Lung (tissue), 12 donors: ENCODE results near the gene DNLZ. TPM values are rescaled to one million over a fixed set of nuclear protein-coding genes. Genes with fewer than 3 reads are reported as not detected.
"Not testable (repeated sequence)": the region's sequence is repeated elsewhere in the genome, so short reads cannot be mapped to it uniquely, and the experiment has no call there.

Experiments
- ATAC-seq: fragments of 200-7000 bp; cut with Tn5 transposase; one replicate; pipeline ENCODE4 v1.9.1; 2020; ENCODE audit warnings: moderate number of reproducible peaks; ENCODE audit not compliant: insufficient read depth, low FRiP score
- DNase-seq, 3 donors: peaks; one replicate each; pipeline ENCODE4 v3.0.0-alpha.2; 2013 to 2017
- H3K27ac ChIP-seq, 2 donors: one replicate each; pipeline ENCODE4 v1.5.1; 2013; ENCODE audit warnings: mild to moderate bottlenecking in 2 of 2, moderate library complexity in 2 of 2, control low read depth in 1 of 2, inconsistent platforms in 1 of 2, low read depth in 1 of 2, low read length in 1 of 2
- H3K27me3 ChIP-seq, 3 donors: one replicate each; pipeline ENCODE4 v1.5.1; 2013; ENCODE audit warnings: low read length in 2 of 3; ENCODE audit not compliant: control insufficient read depth in 3 of 3, insufficient read depth in 3 of 3
- H3K36me3 ChIP-seq, 4 donors: one replicate each; pipeline ENCODE4 v1.5.1; 2013; ENCODE audit warnings: low read length in 4 of 4, mild to moderate bottlenecking in 1 of 4, moderate library complexity in 1 of 4; ENCODE audit not compliant: control insufficient read depth in 4 of 4, insufficient read depth in 4 of 4
- H3K4me1 ChIP-seq, 5 donors: one replicate each; pipeline ENCODE4 v1.5.1; 2013; ENCODE audit warnings: low read length in 5 of 5, mild to moderate bottlenecking in 2 of 5, moderate library complexity in 1 of 5; ENCODE audit not compliant: control insufficient read depth in 5 of 5, insufficient read depth in 5 of 5
- H3K4me3 ChIP-seq: one replicate; pipeline ENCODE4 v1.5.1; 2013; ENCODE audit warnings: mild to moderate bottlenecking, control low read depth, moderate library complexity
- H3K9ac ChIP-seq, 2 donors: one replicate each; pipeline ENCODE4 v1.5.1; 2013; ENCODE audit warnings: low read length in 2 of 2, control low read depth in 1 of 2; ENCODE audit not compliant: insufficient read depth in 1 of 2
- H3K9me3 ChIP-seq, 4 donors: one replicate each; pipeline ENCODE4 v1.5.1; 2013; ENCODE audit warnings: low read length in 3 of 4, mild to moderate bottlenecking in 1 of 4, moderate library complexity in 1 of 4; ENCODE audit not compliant: control insufficient read depth in 4 of 4, insufficient read depth in 3 of 4
- WGBS, 2 donors: extraction: QIAGEN DNeasy Blood & Tissue Kit; methylation state at CpG; one replicate each; pipeline ENCODE4 v1.1.7; 2013; 5-methylcytosine and 5-hydroxymethylcytosine counted together
- polyA plus RNA-seq, 2 donors: library from polyadenylated mRNA; stranded (reverse); fragments of 200-250 nt; gene quantifications; one replicate each; pipeline ENCODE4 v1.2.1, GENCODE V29; 2013
- total RNA-seq, 2 donors: library from RNA; depleted of rRNA in 1 of 2; stranded (reverse); fragments of >200 nt in 1 of 2; gene quantifications; one replicate each; pipeline ENCODE4 v1.2.1, GENCODE V29; 2014 to 2021
- TF ChIP-seq, protein P1 (sequence below): IDR thresholded peaks from 2 replicates; pipeline ENCODE4 v1.5.1; 2012; ENCODE audit warnings: mild to moderate bottlenecking; ENCODE audit errors: control extremely low read depth, extremely low read depth
- donor health status: control.
- donor health status: control.
- donor health status: Bipolar disorder and iron deficiency.
- donor health status: healthy.
- donor health status: DM: yes; HTN: yes; CAD: no.

DNLZ gene
- total and polyA plus RNA-seq, 4 donors = 7.7 to 34.3 (median 16.8) TPM

DNA sequence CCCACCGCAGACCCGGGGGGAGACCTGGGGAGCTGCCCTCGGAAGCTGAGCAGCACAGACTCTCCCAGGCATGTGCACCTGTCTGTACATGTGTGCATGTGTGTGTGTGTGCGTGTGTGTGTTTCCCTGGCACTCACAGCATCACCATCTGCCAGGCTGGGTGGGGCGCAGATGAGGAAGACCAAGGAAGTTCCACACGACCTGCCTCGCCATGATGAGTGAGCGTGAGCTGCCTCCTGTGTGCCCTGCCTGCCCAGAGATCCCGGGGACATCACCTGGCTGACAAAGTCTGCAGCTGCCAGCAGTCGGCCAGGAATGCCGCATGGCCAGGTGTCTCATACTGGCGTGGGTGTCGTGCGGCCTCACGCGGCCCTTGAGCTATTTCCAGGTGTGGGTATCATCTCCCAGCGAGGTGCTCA, 40.2 kb downstream of the DNLZ start:
- no peak for ATAC-seq
- peaks cover 0 to 2% (median 0%) of the 10 kb centered on the region in 4 donors for H3K9me3 ChIP-seq
- TF ChIP-seq, protein P1, sequence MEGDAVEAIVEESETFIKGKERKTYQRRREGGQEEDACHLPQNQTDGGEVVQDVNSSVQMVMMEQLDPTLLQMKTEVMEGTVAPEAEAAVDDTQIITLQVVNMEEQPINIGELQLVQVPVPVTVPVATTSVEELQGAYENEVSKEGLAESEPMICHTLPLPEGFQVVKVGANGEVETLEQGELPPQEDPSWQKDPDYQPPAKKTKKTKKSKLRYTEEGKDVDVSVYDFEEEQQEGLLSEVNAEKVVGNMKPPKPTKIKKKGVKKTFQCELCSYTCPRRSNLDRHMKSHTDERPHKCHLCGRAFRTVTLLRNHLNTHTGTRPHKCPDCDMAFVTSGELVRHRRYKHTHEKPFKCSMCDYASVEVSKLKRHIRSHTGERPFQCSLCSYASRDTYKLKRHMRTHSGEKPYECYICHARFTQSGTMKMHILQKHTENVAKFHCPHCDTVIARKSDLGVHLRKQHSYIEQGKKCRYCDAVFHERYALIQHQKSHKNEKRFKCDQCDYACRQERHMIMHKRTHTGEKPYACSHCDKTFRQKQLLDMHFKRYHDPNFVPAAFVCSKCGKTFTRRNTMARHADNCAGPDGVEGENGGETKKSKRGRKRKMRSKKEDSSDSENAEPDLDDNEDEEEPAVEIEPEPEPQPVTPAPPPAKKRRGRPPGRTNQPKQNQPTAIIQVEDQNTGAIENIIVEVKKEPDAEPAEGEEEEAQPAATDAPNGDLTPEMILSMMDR = no peak
- H3K27ac ChIP-seq = no peak overlapping the region
- H3K27me3 ChIP-seq = no peaks in the 10 kb centered on the region
- WGBS, 2 donors = 80 to 86% methylated on average over 17 of the region's 17 CpGs
- H3K9ac ChIP-seq = no peak overlapping the region
- DNase-seq = no peak
- no peaks in the 10 kb centered on the region for H3K36me3 ChIP-seq
- H3K4me1 ChIP-seq = peaks cover 6 to 37% (median 16%) of the 10 kb centered on the region in 5 donors
- no peak overlapping the region for H3K4me3 ChIP-seq

DNA sequence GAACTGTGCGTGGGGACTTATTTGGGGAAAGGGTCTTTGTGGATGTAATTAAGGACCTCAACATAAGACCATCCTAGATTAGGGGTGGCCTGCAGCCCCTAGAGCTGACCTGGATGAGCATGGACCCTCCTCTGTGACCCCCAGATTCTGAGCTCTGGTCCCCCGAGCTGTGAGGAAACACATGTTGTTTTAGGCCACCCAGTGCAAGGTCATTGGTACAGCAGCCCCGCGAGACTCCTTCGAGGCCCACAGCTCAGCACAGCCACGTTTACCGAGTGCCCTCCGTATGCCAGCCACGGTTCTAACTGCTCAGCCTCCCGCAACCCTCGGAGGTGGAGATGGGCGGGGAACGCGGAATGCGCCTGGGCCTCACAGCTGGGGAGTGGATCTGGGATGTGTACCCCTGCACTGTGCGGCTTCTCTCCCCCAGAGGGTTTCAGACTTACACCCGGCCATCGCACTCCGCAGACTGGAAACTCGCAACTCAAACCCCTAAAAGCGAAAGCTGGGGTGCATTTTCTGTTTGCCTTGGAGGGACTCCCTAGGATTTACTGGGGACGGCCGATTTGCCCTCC, 40.7 kb downstream of the DNLZ start:
- Histone ChIP-seq H3K4me1 (peaks cover 2 to 33% (median 15%) of the 10 kb centered on the region in 5 donors), H3K4me3 (no peak overlapping the region), H3K27ac (no peak overlapping the region), H3K9me3 (peaks cover 0 to 2% (median 0%) of the 10 kb centered on the region in 4 donors), H3K9ac (no peak overlapping the region), H3K27me3 (no peaks in the 10 kb centered on the region), H3K36me3 (no peaks in the 10 kb centered on the region)
- DNase-seq (no peak), ATAC-seq (no peak)
- 78 to 83% methylated on average over 23 of the region's 23 CpGs for WGBS, 2 donors
- TF ChIP-seq, protein P1 = no peak

DNA sequence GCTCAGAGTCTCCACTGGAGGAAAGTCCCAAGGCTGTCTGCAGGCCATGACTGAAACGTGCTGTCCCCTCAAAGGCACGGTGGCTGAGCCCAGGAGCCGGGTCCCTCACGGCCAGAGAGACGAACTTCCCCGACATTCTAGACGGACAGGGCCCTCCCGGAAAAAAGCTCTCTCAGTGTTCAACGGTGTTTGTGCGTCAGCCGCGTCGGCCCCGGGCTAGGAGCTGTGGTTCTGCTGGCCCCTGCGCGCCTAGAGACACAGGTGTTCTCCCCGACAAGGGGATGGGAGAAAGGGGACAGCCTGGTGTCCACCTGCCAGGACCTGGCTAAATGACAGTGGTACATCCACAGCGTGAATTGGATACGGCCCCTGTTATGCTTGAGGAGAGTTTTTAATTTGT, 42.0 kb downstream of the DNLZ start:
- no peak for ATAC-seq
- peaks cover 2 to 28% (median 15%) of the 10 kb centered on the region in 5 donors for H3K4me1 ChIP-seq
- H3K9me3 ChIP-seq = peaks cover 0 to 2% (median 0%) of the 10 kb centered on the region in 4 donors
- H3K9ac ChIP-seq = no peak overlapping the region
- no peak overlapping the region for H3K4me3 ChIP-seq
- H3K36me3 ChIP-seq = no peaks in the 10 kb centered on the region
- no peak for DNase-seq
- no peaks in the 10 kb centered on the region for H3K27me3 ChIP-seq
- no peak overlapping the region for H3K27ac ChIP-seq
- TF ChIP-seq, protein P1 = no peak
- 90% methylated on average over 19 of the region's 19 CpGs for WGBS, 2 donors

DNA sequence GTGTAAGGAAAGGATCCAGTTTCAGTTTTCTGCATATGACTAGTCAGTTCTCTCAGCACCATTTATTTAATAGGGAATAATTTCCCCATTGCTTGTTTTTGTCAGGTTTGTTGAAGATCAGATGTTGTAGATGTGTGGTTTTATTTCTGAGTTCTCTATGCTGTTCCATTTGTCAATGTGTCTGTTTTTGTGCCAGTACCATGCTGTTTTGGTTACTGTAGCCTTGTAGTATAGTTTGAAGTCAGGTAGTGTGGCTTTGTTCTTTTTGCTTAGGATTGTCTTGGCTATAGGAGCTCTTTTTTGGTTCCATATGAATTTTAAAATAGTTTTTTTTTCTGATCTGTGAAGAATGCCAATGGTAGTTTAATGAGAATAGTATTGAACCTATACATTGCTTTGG, 42.6 kb downstream of the DNLZ start:
- not testable (repeated sequence) for H3K9ac ChIP-seq, H3K4me3 ChIP-seq, ATAC-seq, H3K27ac ChIP-seq, H3K27me3 ChIP-seq, H3K9me3 ChIP-seq, H3K36me3 ChIP-seq, DNase-seq
- H3K4me1 ChIP-seq = peaks cover 2 to 22% (median 15%) of the 10 kb centered on the region in 5 donors

DNA sequence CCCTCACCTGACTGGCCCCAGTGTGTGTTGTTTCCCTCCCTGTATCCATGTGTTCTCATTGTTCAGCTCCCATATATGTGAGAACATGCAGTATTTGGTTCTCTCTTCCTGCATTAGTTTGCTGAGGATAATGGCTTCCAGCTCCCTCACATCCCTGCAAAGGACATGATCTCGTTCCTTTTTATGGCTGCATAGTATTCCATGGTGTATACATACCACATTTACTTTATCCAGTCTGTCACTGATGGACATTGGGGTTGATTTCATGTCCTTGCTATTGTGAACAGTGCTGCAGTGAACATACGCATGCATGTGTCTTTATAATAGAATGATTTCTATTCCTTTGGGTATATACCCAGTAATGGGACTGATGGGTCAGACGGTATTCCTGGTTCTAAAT, 43.6 kb downstream of the DNLZ start:
- ATAC-seq, H3K4me3 ChIP-seq, H3K27me3 ChIP-seq, DNase-seq, H3K36me3 ChIP-seq, H3K9ac ChIP-seq, H3K27ac ChIP-seq, H3K9me3 ChIP-seq: not testable (repeated sequence)
- H3K4me1 ChIP-seq = peaks cover 2 to 12% (median 6%) of the 10 kb centered on the region in 5 donors
- WGBS, 2 donors = 91 to 97% methylated on average over 3 of the region's 3 CpGs

DNA sequence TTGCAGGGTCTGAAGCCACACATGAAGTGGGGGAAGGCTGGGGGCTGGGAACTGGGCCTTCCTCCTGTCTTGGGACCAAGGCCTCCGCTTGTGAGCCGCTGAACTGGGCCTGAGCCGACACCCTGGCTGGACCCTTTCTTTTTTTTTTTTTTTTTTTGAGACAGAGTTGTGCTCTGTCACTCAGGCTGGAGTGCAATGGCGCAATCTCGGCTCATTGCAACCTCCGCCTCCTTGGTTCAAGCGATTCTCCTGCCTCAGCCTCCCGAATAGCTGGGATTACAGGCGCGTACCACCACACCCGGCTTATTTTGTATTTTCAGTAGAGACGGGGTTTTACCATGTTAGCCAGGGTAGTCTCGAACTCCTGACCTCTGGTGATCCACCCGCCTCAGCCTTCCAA, 44.3 kb downstream of the DNLZ start:
- not testable (repeated sequence) for H3K36me3 ChIP-seq, H3K4me3 ChIP-seq, H3K9me3 ChIP-seq, H3K27me3 ChIP-seq, H3K4me1 ChIP-seq, H3K27ac ChIP-seq, ATAC-seq, DNase-seq, H3K9ac ChIP-seq
- WGBS, 2 donors = 94 to 95% methylated on average over 14 of the region's 14 CpGs
